ENCODE results near the gene LGALS9. TPM values are rescaled to one million over a fixed set of nuclear protein-coding genes. Genes with fewer than 3 reads are reported as not detected.
"Not testable (repeated sequence)": the region's sequence is repeated elsewhere in the genome, so short reads cannot be mapped to it uniquely, and the experiment has no call there.

LGALS9 gene
- total RNA-seq, 1 donor from 2014 or later: 185 TPM

DNA sequence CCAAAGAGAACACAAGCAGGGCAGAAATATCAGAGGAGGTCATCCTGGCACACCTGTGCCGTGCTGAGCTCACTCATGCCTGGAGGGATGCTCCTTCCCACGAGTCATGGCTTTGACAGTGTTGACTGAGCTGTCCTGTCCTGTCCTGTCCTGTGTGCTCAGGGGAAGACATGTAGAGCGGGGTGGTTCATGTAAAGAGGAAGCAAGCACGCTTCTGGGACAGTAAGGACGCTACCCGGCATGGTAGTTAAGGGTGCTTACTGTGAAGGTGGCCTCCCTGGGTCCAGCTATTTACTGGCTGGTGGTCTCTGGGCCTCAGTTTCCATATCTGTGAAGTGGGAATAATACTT is 398 bp downstream of the LGALS9 start:
- Histone ChIP-seq H3K27me3 (no peaks in the 10 kb centered on the region), H3K9me3 (no peaks in the 10 kb centered on the region), H3K27ac (peak overlapping the region; percentile 75), H3K4me3 (peak overlapping the region; percentile 54), H3K36me3 (no peaks in the 10 kb centered on the region), H3K4me1 (peaks cover 28% of the 10 kb centered on the region)
- intact Hi-C loops (cut with DNase I): no loop called here
- ATAC-seq: peak; percentile 48
- TF ChIP-seq, protein P1, sequence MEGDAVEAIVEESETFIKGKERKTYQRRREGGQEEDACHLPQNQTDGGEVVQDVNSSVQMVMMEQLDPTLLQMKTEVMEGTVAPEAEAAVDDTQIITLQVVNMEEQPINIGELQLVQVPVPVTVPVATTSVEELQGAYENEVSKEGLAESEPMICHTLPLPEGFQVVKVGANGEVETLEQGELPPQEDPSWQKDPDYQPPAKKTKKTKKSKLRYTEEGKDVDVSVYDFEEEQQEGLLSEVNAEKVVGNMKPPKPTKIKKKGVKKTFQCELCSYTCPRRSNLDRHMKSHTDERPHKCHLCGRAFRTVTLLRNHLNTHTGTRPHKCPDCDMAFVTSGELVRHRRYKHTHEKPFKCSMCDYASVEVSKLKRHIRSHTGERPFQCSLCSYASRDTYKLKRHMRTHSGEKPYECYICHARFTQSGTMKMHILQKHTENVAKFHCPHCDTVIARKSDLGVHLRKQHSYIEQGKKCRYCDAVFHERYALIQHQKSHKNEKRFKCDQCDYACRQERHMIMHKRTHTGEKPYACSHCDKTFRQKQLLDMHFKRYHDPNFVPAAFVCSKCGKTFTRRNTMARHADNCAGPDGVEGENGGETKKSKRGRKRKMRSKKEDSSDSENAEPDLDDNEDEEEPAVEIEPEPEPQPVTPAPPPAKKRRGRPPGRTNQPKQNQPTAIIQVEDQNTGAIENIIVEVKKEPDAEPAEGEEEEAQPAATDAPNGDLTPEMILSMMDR (IDR thresholded peaks at IDR 0.05): no peak
- DNase-seq: no peak

DNA sequence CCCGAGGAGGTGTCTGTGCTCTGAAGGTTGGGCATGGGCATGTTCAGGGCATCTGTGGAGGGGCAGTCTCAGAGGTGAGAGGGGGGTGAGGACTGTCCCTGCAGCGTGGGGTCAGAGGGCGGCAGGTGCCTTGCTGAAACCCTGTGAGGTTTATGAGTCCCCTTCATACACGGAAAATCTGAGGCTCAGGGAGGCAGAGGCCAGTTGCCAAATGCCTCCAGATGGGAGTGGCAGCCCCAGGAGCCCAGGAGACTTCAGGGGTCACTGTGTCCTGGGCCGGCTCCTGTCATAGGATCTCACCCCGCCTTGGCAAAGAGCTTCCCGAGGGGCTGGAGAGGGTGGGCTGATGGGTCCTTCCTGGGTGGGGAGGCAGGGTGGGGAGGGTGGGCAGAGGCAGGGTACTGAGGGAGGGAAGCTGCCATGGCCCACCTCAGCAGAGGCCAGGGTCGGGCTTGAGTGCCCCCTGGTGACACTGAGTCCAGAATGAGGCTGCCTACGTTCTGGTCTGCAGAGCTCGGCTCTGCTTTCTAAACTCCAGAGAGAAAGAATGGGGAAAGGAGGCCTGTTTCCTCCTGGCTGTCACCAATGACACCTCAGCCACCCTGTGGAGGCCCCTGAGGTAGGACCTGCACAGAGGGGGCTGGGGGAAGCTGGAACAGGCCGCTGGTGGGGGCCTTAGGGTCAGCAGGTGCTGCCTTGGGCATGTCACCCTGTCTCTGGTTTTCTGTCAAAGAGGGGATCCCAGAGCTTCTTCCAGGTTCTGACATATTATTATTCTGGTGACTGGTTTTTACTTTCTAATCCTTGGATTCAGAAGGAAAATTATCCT is 1.1 kb downstream of the LGALS9 start:
- DNase-seq (no peak), ATAC-seq (no peak)
- Histone ChIP-seq H3K27ac (peak overlapping the region; percentile 75), H3K27me3 (no peaks in the 10 kb centered on the region), H3K4me1 (peaks cover 28% of the 10 kb centered on the region), H3K9me3 (no peaks in the 10 kb centered on the region), H3K4me3 (peak overlapping the region; percentile 54), H3K36me3 (no peaks in the 10 kb centered on the region)
- intact Hi-C loops (cut with DNase I): no loop called here
- TF ChIP-seq, protein P1 (IDR thresholded peaks at IDR 0.05): no peak

DNA sequence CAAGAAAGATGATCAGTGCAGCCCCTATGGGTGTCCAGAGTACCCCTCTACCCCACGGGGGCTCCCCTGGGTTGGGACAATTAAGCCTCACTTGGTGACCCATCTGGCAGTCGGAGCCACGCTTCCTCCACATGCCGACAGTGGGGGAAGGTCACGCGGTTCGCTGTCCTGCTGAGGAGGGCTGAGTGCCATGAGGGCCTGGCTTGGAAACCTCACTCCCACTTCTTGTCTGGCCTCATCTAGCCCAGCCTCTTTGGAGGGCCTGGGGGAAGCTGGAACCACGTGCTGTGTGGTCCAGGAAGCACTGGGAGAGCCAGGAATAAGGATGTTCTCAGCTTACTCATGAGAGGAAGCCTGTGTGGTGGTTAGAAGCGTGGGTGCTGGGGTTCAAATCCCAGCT is 1.8 kb downstream of the LGALS9 start:
- ATAC-seq (peak; percentile 88), DNase-seq (peak; percentile 86)
- peaks cover 28% of the 10 kb centered on the region for H3K4me1 ChIP-seq
- peak overlapping the region; percentile 75 for H3K27ac ChIP-seq
- H3K4me3 ChIP-seq: peak overlapping the region; percentile 54
- H3K36me3 ChIP-seq; H3K9me3 ChIP-seq; intact Hi-C loops (cut with DNase I); H3K27me3 ChIP-seq: not testable (repeated sequence)

DNA sequence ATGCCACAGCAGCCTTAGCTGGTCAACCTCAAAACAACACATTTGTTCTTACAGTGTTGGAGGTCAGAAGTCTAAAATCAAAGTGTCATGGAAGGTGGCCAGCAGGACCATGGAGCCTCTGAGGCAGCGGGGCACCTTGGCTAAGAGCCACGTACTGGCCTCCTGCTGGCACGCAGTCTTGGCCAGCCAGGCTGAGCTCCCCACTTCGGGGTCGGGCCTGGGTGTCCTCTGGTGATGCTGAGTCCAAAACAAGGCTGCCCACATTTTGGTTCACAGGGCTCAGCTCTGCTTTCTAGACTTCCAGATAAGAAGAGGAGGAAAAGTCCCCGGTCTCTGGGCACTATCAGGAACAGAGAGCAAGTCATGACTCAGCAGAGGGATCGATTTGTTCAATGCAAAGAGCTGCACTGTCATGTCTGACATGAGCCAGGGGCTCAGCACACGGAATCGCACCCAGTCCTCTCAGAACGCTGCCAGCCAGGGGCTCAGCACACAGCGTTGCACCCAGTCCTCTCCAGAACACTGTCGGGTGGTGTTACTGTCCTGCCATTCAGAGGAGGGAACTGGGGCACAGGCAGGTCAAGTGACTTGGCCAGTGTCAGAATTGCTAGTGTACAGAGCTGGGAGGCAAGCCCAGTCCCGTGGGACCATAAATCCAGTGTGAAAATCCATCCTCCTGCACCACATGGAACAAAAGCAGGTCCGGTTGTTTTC is 2.5 kb downstream of the LGALS9 start:
- DNase-seq: no peak
- Histone ChIP-seq H3K27me3 (no peaks in the 10 kb centered on the region), H3K36me3 (no peaks in the 10 kb centered on the region), H3K4me1 (peaks cover 28% of the 10 kb centered on the region), H3K4me3 (no peak overlapping the region), H3K27ac (peak overlapping the region; percentile 75), H3K9me3 (no peaks in the 10 kb centered on the region)
- TF ChIP-seq, protein P1 (IDR thresholded peaks at IDR 0.05): no peak
- peak; percentile 9 for ATAC-seq
- intact Hi-C loops (cut with DNase I): no loop called here

DNA sequence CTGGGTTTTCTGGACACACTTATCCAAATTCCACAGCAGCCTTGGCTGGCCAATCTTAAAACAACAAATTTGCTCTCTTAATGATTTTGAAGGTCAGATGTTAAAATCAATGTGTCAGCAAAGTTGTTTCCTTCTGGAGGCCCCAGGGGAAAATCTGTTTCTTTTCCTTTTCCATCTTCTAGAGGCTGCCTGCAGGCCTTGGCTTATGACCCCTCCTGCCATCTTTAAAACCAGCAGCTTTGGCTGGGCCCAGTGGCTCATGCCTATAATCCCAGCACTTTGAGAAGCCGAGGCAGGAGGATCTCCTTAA is 3.0 kb downstream of the LGALS9 start:
- H3K9me3 ChIP-seq: no peaks in the 10 kb centered on the region
- H3K4me1 ChIP-seq: peaks cover 28% of the 10 kb centered on the region
- intact Hi-C loops (cut with DNase I): no loop called here
- no peaks in the 10 kb centered on the region for H3K36me3 ChIP-seq
- no peaks in the 10 kb centered on the region for H3K27me3 ChIP-seq
- H3K4me3 ChIP-seq: no peak overlapping the region
- TF ChIP-seq, protein P1 (IDR thresholded peaks at IDR 0.05): no peak
- ATAC-seq: no peak
- no peak for DNase-seq
- H3K27ac ChIP-seq: no peak overlapping the region

DNA sequence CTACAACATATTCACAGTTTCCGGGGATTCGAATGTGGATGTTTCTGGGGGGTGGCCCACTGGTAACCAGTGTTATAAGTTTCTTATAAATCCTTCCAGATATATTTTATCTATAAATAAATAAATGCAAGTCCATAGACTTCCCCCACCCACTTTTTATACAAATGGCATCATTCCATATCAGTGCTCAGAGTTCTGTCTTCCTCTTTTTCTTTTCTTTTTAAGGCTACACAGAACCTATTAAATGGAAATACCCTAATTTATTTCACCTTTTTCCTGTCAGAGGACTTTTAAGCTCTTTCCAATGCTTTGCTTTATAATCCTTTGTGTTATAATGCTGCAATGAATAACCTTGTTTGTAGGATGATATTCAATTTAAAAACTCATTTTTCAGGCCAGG is 3.8 kb downstream of the LGALS9 start:
- TF ChIP-seq, protein P1 (IDR thresholded peaks at IDR 0.05): no peak
- Histone ChIP-seq H3K36me3 (no peaks in the 10 kb centered on the region), H3K4me1 (peaks cover 28% of the 10 kb centered on the region), H3K4me3 (no peak overlapping the region), H3K27me3 (no peaks in the 10 kb centered on the region), H3K9me3 (no peaks in the 10 kb centered on the region), H3K27ac (no peak overlapping the region)
- DNase-seq (no peak), ATAC-seq (no peak)
- intact Hi-C loops (cut with DNase I): no loop called here
